Cerebellar cortex (tissue), 1 donor: ENCODE data around the gene FADS6.

Experiments used
- DNase-seq: peaks from one replicate; pipeline ENCODE4 v3.0.0-alpha.2; 2015; ENCODE audit warnings: low spot score

Gene FADS6, protein sequence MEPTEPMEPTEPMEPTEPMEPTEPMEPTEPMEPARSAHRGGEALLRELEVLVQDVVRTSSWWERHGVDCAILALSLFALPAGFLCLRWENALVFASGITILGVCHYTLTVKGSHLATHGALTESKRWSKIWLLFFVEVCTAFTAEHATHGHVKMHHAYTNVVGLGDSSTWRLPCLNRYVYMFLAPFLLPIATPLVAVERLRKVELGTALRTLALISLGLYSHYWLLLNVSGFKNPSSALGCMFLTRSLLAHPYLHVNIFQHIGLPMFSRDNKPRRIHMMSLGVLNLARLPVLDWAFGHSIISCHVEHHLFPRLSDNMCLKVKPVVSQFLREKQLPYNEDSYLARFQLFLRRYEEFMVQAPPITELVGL

DNA sequence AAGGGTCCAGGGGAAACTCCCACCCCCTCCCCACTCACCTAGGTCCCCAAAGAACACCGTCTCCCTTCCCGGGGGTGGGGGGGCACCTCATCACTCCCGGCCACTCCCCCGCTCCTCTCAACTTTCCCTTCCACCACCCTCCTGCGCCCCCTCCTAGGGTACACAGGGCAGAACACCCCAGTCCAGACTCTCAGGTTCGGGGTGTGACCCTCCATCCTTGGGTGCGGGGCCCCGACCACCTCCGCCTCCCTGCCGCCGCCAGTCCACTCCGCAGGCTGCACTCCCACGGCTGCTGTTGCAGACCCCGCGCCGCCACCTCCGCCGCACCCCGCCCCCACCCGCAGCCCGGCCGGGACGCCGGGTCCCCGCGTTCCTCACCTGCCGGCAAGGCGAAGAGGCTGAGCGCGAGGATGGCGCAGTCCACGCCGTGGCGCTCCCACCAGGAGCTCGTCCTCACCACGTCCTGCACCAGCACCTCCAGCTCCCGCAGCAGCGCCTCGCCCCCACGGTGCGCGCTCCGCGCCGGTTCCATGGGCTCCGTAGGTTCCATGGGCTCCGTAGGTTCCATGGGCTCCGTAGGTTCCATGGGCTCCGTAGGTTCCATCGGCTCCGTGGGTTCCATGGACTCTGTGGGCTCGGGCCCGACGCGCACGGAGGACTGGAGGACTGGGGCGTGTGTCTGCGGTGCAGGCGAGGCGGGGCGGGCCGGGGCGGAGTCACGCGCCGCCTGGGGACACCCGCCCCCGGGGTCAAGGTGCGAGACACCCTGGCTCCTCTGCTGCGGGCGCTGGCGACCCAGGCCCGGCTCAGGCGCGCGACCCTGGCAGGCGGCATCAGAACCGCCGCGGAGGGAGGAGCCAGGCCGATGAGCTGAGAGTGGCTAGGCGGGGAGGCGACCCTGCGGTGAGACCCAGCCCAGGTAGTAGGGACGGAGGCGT, at the start of gene FADS6:
TSS of gene FADS6 (minus strand) at position 660 of the 938 bp plus-strand sequence. CDS start at position 622, 38 bp downstream.
- DNase-seq: peak; percentile 27

DNA sequence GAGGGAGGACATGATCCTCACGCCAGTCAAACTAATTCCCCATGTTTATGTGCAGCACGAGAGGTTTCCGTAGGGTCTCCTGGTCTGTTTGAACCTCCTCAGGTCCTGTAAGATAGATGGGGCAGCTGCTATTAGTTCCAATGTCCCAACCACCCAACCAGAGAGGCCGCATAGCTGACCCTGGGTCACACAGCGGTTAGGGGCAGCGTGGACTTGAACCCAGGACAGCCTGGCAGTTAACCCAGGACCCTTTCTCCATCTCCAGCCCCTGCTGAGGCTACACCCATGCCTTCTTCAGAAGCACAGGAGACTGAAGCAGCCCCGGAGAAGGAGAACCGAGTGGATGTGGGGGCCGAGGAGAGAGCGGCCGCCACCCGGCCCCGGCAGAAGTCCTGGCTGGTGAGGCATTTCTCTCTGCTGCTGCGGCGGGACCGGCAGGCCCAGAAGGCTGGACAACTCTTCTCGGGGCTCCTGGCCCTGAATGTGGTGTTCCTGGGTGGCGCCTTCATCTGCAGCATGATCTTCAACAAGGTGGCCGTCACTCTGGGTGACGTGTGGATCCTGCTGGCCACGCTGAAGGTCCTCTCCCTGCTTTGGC, 47.8 kb upstream of the FADS6 start:
- DNase-seq: no peak

DNA sequence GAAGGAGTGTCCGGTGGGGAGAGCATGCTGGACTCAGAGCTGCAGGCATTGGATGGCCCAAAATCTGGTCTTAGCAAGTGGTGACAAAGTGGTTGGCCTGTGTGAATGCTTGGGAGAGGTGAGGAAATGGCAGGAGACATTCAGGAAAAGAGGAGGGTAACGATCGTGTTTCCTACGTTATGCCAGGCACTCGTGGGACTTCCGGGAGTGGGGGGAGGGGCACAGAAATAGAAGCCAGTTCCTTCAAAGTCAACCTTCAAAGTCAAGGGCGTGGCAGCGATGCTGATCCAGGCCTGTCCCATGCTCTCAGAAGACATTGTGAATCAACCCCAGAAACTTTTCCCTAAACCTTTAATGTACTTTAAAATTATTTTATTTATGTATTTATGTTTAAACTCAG, 46.1 kb upstream of the FADS6 start:
- no peak for DNase-seq

DNA sequence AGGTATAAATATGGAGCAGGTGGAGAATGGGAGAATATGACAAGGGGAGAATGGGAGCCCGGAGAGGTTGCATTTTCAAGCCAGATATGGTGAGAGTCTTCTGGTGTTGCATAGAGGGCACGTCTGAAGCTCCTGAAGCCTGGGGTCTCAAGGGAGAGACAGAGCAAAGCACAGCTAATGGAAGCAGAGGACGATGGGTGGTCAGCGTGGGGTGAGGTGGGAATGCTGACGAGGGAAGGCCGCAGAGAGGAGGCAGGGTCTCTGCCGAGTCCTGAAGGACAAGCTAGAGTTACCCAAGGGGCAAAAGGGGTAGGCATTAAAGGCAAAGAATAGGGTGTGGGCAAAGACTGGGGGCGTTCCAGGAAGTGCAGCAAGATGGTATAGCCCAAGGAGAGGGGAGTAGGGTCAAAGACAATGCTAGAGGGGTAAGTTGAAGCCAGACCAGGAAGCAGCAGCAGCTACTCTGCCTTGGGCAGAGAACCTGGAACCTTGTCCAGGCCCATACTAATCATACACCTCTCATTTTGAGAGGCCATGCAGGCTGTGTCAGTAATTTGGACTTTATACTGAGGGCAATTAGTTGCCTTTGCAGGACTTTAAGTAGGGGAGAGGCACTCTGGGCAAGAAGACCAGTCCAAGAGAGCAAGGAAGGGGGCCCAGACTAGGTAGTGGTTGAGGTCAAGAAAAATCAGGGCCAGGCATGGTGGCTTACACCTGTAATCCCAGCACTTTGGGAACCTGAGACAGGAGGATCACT, 44.9 kb upstream of the FADS6 start:
- DNase-seq: no peak

DNA sequence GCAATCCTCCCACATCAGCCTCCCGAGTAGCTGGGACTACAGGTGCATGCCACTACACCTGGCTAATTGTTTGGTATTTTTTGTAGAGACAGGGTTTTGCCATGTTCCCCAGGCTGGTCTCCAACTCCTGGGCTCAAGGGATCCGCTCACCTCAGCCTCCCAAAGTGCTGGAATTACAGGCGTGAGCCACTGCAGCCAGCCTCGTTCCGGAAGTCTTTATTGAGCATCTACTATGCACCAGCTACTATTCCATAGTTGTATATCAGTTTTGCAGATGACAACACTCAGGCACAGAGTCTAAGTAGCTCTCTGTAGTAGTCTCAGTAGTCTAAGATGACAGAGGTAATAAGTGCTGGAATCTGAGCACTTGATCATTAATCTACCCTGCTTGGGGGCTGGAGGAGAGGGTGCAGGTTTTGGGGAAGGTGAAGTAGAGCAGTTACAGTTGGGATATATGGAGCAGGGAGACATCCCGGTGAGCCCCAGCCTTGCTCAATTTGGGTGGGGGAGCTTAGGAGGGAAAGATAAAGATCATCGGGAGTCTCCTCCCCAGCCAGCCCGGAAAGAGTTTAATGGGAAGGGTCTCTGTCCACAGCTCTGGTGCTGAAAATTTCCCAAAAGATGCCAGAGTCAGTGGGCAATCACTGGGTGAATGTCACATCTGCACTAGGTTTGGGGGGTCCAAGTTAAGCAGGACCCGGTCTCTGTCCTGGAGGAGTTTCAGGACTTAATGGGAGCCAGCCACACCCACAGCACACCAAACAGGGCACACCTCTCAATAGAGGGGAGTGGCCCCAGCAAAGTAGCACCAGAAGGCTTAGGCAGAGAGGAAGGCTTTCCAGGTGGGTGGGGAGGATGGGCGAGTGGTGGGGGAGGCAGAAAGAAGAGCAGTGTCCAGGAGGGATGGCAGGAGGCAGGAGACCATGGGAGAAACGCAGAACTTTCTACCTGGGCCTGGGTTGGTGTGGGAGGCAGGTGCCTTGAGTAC, 43.9 kb upstream of the FADS6 start:
- DNase-seq: no peak

DNA sequence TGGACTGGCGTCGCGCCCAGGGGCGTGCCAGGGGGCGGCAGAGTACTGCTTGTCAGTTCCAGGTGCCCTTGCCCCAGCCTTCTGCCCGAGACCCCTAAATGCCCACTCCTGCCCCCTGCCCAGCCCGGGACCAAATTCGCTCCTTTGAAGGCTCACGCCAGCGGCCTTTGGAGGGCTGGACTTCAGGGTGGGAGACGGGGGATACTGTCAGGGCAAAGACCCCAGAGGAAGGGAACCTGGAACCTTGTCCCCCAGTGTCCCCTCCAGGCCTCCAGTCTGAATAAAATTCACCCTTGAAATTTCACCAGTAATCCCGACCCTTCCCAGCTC, 43.0 kb upstream of the FADS6 start:
- DNase-seq: no peak

DNA sequence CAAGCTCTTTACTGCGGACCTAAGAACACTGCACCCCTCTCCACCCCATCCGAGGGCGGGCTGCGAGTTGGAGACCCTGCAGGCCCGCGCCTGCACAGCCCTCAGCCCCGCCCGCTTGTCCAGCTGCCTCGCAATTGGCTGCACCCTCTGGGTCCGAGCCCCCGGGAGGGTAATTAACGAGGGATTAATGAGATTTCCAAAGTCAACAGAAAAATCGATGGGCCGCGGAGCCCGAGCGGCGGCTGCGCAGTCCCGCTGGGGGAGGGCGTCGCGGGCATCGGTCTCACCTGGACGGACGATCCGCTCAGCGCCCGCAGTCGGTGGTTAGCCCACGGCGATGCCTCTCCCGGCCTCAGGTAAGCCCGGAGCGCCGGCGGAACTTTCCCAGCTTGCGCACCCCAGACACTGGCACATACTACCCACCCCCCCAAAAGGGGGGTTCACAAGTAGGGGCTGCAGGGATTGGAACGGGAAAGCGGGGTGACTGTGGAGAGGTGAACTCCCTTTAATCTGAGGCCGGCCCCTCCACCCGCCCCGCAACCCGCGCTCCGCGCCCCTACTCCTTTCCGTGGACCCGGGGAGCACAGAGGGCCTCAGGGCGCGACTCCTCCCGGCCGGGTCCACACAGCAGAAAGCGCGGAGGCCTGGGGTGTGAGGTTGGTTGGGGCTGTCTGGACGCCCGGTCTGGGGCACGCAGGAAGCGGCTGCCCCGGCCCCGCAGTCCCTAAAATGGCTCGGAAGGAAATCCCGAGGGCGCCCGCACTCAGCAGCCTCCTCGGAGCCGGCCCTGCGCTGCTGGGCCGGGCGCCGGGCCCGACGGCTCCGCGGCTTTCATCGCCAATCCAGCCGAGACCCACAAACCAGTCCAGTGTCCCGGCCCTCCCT, 42.4 kb upstream of the FADS6 start, which contains the start of gene OTOP3:
TSS of gene OTOP3 (plus strand) at position 314 of the 885 bp plus-strand sequence. CDS start at position 338, 24 bp downstream.
- no peak for DNase-seq

DNA sequence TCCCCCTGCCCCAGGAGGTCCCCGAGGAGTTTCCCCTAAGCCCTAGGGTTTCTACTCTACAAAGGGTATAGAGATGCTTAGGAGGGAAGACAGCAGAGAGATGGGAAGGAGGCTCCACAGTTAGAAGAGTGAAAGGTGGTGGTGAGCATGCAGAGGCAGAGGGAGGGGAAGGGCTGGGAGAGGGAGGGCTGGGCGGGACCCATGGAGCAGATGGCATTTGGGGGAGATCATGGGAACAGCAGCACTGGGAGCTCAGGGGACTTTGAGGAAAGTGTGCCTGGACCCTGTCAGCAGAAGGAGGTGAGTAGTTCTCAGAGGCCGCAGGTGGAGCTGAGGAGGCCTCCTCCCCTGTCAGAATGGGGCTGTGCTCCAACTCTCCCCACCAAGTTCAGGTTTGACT, 41.6 kb upstream of the FADS6 start:
- DNase-seq: no peak

DNA sequence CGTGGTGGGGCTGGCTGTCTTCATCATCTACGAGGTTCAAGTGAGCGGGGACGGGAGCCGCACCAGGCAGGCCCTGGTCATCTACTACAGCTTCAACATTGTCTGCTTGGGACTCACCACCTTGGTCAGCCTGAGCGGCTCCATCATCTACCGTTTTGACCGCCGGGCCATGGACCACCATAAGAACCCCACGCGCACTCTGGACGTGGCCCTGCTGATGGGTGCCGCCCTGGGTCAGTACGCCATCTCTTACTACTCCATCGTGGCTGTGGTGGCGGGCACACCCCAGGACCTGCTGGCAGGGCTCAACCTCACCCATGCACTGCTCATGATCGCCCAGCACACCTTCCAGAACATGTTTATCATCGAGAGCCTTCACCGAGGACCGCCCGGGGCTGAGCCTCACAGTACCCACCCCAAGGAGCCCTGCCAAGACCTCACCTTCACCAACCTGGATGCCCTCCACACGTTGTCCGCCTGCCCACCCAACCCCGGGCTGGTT, 37.2 kb upstream of the FADS6 start:
- DNase-seq: no peak

DNA sequence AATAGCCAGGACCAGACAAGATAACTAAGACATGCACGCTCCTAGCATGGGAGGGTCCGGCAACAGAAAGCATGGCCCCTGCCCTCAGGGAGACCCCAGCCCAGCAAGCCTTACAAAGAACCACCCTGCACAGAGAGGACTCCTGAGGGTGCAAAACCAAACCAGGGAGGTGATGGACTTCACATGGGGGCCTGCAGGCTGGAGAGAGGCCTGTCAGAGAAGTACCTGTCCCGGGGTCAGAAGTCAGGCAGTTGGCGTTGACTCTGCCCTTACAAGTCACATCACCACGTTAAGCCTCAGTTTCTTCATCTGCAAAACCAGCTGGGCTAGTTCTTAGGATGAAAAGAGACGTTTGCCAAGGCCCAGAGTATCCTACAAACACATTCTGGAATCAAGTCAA, 35.4 kb upstream of the FADS6 start:
- no peak for DNase-seq

DNA sequence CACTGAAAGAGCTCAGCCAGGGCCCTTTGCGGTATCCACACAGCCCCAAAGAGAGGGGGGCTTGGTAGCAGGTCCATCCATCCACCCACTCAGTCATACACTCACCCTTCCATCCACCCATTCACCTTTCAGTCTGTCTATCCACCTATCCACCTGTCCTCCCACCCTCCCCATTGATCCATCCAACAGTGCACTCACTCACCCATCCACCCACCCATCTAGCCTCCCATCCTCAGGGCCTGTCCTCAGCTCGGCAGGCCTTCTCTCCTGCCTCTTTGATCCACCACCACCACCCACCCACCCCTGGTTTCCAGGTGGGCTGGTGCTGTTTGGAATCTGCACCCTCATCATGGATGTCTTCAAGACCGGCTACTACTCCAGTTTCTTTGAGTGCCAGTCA, 31.8 kb upstream of the FADS6 start:
- no peak for DNase-seq

DNA sequence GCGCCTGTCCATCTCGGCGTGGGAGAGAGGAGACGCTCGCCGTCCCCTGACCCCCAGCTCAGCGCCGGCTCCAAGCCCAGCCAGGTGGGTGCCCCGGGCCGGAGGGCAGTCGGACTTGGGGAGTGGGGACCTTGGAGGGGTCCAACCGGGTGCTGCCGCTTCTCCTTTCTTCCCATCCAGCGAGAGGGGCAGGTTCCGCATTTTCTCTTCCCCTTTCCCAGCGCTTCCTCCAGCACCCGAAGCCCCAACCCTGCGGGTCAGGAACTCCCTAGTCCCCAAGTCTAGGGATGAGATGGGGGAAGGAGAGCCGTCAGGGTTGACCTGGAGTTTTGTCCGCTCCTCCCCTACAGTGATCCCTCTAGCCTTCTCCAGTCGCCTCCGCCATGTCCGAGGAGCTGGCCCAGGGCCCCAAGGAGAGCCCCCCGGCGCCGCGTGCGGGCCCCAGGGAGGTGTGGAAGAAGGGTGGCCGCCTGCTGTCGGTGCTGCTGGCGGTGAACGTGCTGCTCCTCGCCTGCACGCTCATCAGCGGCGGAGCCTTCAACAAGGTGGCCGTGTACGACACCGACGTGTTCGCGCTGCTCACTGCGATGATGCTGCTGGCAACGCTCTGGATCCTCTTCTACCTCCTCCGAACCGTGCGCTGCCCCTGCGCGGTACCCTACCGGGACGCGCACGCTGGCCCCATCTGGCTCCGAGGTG, 31.0 kb upstream of the FADS6 start, which contains the start of gene OTOP2:
TSS of gene OTOP2 (plus strand) at position 24 of the 699 bp plus-strand sequence. CDS start at position 384, 360 bp downstream.
- no peak for DNase-seq

DNA sequence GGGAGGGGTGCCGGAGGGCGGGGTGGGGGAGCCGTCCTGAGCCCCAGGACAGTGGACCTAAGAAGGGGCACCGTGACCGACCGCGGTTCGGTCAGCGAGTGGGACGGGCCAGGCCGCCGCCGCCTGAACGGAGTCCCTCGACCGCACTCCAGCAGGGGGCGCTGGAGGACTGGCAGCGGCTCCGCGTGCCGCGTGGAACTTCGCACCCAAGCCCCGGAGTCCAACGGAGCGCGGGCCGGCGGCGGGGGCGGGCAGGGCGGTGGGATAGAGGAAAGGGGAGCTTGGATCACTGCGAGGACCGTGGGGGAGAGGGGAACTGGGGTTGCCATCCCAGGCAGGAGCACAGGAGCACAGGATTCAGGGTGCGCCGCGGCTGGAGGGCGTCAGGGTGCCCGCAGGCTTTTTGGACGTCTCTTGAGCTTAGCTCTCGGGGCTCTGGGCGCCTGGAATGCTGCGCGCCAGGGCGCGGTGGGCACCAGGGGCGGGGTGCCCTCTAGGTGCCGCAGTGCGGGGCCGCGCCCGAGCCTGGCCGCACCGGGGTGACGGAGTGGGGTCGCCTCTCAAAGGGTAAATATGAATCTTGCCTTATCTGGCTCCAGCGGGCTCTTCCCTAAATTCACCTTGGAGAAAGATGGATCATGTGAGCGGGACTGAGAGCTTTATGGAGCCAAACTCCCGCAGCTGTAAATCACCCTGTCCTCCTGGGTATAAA, 30.3 kb upstream of the FADS6 start:
- DNase-seq: peak; percentile 42

DNA sequence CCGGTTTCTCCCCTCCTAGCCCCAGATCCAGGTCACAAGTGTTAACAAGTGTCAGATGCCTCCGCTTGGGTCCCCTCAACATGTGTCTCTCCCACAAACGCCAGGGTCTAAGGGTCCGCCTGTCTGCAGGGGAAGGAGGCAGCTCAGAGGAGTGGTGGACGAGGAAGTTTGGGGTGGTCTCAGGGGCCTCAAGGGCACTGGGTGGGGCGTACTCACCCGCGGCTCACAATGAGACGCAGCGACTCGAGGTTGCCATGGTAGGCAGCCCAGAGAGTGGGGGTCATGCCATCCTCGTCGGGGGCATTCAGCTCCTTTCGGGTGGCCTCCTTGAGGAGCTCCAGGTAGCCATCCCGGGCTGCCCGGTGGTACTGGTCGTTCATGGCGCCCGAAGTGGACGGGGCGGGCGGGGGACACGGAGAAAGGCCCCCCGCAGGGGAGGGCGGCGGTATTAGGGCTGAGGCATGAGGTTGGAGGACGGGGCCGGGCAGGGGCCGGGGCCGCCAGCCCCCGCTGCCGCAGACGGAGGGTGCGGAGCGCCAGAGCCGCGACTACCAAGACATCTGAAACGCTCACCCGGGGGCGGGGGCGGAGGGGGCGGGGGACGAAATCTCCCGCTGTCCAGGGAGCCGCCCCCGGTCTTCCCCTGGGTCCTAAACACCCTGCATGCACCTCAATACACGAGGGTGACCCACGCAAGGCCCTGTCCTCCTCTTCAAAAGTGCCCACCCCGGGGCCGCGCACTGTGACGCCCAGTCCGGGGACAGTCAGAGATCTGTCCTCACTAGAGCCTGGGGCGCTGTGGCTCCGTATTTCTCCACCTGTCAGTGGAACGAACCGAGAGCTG, 29.5 kb upstream of the FADS6 start, which contains the start of gene USH1G:
TSS of gene USH1G (minus strand) at position 562 of the 844 bp plus-strand sequence. CDS start at position 380, 182 bp downstream.
- DNase-seq: peak; percentile 8

DNA sequence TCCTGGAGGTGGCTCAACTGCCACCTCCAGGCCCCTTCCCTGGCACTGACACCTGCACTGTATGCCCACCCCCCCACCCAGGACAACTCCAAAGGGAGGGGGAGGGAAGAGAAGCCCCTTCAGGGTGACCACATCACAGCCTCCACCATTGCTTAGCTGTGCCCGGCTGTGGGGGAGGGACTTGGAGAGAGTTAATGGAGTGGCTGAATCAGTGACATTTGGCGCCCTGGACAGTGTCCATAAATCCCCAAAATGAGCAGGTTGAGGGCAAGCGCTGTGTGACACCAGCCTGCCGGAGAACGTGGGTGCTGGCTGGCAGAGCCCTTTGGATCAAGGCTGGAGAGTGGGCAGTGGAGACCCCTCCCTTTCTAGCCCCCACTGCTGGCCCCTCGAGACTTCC, 28.7 kb upstream of the FADS6 start:
- DNase-seq: peak; percentile 27

DNA sequence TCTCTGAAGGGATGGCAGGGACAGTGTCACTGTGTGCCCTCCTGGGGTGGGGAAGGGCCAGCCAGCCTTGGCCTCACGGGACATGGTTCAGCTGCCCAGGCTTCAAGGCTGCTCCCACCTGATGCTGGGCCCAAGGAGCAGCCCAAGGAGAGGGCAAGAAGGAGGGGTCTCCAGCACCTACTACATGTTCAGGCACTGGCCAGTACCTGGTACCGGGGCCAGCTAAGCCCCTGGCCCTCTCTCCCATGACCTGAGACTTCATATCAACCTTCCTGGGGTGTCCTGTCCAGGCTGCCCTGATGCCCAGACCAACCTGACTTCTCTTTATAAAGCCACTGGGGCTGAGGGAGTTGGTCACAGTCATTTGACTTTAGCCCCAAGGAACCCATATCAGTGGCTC, 28.3 kb upstream of the FADS6 start:
- no peak for DNase-seq
